ENCODE data around the gene CHST7. TPM values are rescaled to one million over a fixed set of nuclear protein-coding genes. Genes with fewer than 3 reads are reported as not detected.

Gene CHST7
- total RNA-seq, 4 donors from 2014 or later, result 7.2 to 32.0 (median 9.1) TPM

DNA sequence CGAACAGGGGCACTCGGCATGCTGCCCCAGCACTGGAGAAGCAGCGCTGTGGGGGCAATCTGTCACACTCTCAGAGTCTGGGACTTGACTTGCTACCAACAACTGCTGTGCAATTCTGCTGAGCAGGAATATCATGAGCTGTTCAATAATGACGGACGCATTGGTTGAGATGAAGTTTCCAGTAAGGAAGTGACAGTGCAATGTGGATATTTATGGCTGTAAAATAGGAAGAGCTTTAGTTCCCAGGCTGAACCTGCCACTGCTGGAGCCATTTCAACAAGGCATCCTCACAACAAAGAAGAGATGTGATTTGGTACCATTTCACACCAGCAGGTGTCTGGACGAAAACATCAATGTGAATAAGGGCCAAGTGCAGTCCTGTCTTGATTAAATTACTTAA lies 24.2 kb downstream of the CHST7 start:
- intact Hi-C loops (cut with DNase I; ENCODE audit: low total_unique reads), result no loop called here
- Histone ChIP-seq H3K9me3 (no peaks in the 10 kb centered on the region), H3K4me3 (no peak overlapping the region), H3K4me1 (no peaks in the 10 kb centered on the region), H3K27me3 (no peaks in the 10 kb centered on the region), H3K36me3 (no peaks in the 10 kb centered on the region), H3K27ac (no peak overlapping the region)
- TF ChIP-seq, protein P1, sequence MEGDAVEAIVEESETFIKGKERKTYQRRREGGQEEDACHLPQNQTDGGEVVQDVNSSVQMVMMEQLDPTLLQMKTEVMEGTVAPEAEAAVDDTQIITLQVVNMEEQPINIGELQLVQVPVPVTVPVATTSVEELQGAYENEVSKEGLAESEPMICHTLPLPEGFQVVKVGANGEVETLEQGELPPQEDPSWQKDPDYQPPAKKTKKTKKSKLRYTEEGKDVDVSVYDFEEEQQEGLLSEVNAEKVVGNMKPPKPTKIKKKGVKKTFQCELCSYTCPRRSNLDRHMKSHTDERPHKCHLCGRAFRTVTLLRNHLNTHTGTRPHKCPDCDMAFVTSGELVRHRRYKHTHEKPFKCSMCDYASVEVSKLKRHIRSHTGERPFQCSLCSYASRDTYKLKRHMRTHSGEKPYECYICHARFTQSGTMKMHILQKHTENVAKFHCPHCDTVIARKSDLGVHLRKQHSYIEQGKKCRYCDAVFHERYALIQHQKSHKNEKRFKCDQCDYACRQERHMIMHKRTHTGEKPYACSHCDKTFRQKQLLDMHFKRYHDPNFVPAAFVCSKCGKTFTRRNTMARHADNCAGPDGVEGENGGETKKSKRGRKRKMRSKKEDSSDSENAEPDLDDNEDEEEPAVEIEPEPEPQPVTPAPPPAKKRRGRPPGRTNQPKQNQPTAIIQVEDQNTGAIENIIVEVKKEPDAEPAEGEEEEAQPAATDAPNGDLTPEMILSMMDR (IDR thresholded peaks at IDR 0.05), result no peak
- no peak for TF ChIP-seq POLR2A (IDR thresholded peaks at IDR 0.05)
- no peak for DNase-seq

DNA sequence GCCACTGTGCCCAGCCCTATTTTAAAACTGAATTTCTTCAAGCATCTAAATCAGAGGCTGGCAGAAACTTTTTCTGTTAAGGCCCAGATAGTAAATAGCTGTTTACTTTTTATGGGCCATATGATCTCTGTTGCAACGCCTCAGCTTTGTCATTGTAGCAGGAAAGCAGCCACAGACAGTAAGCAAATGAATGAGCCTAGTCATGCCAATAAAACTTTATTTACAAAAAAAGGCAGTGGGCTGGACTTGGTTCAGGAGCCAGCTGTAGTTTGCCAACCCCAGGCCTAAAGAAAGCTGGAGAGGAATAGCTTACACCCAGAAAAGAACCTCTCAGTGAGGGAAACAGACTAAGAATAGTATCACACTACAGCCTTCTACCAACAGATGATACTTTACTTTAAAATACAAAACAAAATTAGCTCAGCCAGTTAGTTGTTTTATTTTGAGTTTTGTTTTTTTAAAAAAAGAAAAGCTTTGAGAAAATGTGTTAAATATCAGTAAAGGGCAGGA lies 25.5 kb downstream of the CHST7 start:
- intact Hi-C loops (cut with DNase I; ENCODE audit: low total_unique reads), result no loop called here
- TF ChIP-seq, protein P1 (IDR thresholded peaks at IDR 0.05), result no peak
- TF ChIP-seq POLR2A (IDR thresholded peaks at IDR 0.05), result no peak
- H3K4me1 ChIP-seq, result no peaks in the 10 kb centered on the region
- H3K4me3 ChIP-seq, result no peak overlapping the region
- DNase-seq, result no peak
- no peak overlapping the region for H3K27ac ChIP-seq
- no peaks in the 10 kb centered on the region for H3K27me3 ChIP-seq
- H3K9me3 ChIP-seq, result no peaks in the 10 kb centered on the region
- no peaks in the 10 kb centered on the region for H3K36me3 ChIP-seq

DNA sequence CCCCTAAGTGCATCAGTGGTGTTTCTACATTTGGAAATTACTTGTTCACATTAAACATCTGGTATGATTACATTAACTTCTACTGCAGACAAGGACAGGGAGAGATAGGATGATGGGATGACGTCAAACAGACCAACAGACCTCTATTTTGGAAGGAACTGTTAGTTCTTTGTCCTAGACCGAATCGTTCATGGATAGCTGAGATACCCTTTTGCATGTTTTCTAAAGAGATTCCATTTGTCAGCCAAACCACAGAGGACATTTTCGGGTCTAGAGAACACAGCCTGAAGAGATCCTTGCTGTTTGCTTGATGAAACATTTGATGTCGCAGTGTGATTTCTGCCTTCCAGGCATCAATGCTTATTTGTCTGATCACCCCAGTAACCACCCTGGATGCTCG lies 27.7 kb downstream of the CHST7 start:
- DNase-seq, result no peak
- no peaks in the 10 kb centered on the region for H3K9me3 ChIP-seq
- no peak overlapping the region for H3K4me3 ChIP-seq
- H3K27me3 ChIP-seq, result no peaks in the 10 kb centered on the region
- intact Hi-C loops (cut with DNase I; ENCODE audit: low total_unique reads), result no loop called here
- no peaks in the 10 kb centered on the region for H3K4me1 ChIP-seq
- no peak overlapping the region for H3K27ac ChIP-seq
- H3K36me3 ChIP-seq, result no peaks in the 10 kb centered on the region
- TF ChIP-seq, protein P1 (IDR thresholded peaks at IDR 0.05), result no peak
- no peak for TF ChIP-seq POLR2A (IDR thresholded peaks at IDR 0.05)

DNA sequence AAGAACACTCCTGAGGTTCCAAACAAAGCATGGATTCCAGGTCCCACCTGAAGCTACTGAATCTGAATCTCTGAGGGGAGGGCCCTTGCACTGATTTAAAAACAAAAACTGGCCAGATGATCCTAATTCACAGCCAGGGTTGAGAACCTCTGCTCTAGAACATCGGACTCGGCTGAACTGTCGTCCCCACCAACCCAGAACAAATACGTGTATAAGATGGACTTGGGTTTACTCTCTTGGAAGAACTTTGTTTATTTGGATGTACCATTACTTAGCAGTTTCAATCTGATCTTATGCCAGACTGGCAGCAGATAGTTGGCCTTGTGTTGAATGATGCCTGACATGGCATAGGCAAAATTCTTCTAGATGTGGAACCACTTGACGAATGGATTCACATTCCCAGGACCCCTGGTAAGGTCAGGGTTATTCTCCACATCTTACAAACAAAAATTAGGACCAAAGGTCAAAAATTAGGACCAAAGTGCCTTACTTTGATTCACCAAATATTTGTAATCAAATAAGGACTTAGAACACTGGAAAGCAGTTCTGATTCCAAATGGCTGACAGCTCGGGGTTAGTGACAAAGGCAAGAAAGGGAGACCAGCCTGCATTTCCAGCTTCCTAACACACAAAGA lies 29.0 kb downstream of the CHST7 start:
- no peaks in the 10 kb centered on the region for H3K9me3 ChIP-seq
- no peak for DNase-seq
- H3K36me3 ChIP-seq, result no peaks in the 10 kb centered on the region
- TF ChIP-seq, protein P1 (IDR thresholded peaks at IDR 0.05), result no peak
- no peak for TF ChIP-seq POLR2A (IDR thresholded peaks at IDR 0.05)
- intact Hi-C loops (cut with DNase I; ENCODE audit: low total_unique reads), result no loop called here
- H3K27ac ChIP-seq, result no peak overlapping the region
- H3K27me3 ChIP-seq, result no peaks in the 10 kb centered on the region
- H3K4me3 ChIP-seq, result no peak overlapping the region
- H3K4me1 ChIP-seq, result no peaks in the 10 kb centered on the region

DNA sequence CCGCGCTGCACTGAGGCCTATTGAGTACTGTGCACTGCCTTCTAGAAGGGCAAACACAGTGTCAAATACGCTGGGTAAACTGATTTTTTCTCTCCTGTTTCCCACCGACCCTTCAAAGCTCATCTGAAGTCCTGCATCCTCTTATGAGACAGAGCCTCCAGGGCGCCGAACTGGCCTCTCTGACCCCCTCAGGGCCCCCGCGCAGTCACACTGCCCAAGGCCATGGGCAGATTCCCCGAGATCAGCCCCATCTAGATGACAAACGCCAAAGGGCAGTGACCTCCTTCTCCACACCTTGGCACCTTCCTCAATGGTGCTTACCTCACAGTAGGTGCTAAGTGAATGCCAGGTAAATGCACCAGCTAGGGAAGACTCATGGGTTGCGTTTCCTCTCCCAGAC lies 34.4 kb downstream of the CHST7 start:
- Histone ChIP-seq H3K27me3 (no peaks in the 10 kb centered on the region), H3K4me3 (no peak overlapping the region), H3K27ac (no peak overlapping the region), H3K9me3 (no peaks in the 10 kb centered on the region), H3K4me1 (no peaks in the 10 kb centered on the region), H3K36me3 (no peaks in the 10 kb centered on the region)
- intact Hi-C loops (cut with DNase I; ENCODE audit: low total_unique reads), result no loop called here
- no peak for TF ChIP-seq POLR2A (IDR thresholded peaks at IDR 0.05)
- TF ChIP-seq, protein P1 (IDR thresholded peaks at IDR 0.05), result no peak
- DNase-seq, result no peak

Data from uterus (tissue), 4 donors.